Thoracic aorta (tissue), 2 donors: Measurements from ENCODE around the gene PTPN2. TPM values are rescaled to one million over a fixed set of nuclear protein-coding genes. Genes with fewer than 3 reads are reported as not detected.

ENCODE experiments used
- ATAC-seq: fragments of 150-250 bp; one replicate; pipeline ENCODE4 v1.8.0; 2017; ENCODE audit warnings: low read depth; ENCODE audit not compliant: insufficient number of reproducible peaks, low FRiP score
- DNase-seq: peaks from one replicate; pipeline ENCODE4 v3.0.0-alpha.2; 2020; ENCODE audit warnings: low spot score
- H3K27ac ChIP-seq, 2 donors: fragments of 200-600 bp; sonication (generic); 1 replicate in 1 of 2; 2 replicates in 1 of 2; pipeline ENCODE4 v1.5.1; 2016; ENCODE audit warnings: mild to moderate bottlenecking in 2 of 2, moderate library complexity in 2 of 2
- H3K27me3 ChIP-seq: fragments of 200-600 bp; sonication (generic); replicated peaks from 2 replicates; pipeline ENCODE4 v1.6.0; 2016; ENCODE audit warnings: mild to moderate bottlenecking; ENCODE audit not compliant: insufficient read depth
- H3K36me3 ChIP-seq: fragments of 200-600 bp; sonication (generic); one replicate; pipeline ENCODE4 v1.5.1; 2016
- H3K4me1 ChIP-seq, 2 donors: fragments of 200-600 bp; sonication (generic); 1 replicate in 1 of 2; 2 replicates in 1 of 2; pipeline versions ENCODE4 v1.5.1 to v1.6.0; 2016; ENCODE audit warnings: low read depth in 2 of 2, mild to moderate bottlenecking in 1 of 2; ENCODE audit not compliant: control insufficient read depth in 1 of 2
- H3K4me3 ChIP-seq: fragments of 200-600 bp; sonication (generic); 2 replicates; pipeline ENCODE4 v1.5.1; 2016; ENCODE audit warnings: mild to moderate bottlenecking
- H3K9me3 ChIP-seq: fragments of 200-600 bp; sonication (generic); 2 replicates; pipeline ENCODE4 v1.5.1; 2016
- total RNA-seq, 2 donors: library from RNA; depleted of rRNA; stranded (reverse); fragments of >200 nt; gene quantifications; one replicate each; pipeline versions ENCODE4 v1.1.0 to v1.2.3, GENCODE V29; 2016
- TF ChIP-seq, protein P1 (sequence below): fragments of 200-600 bp; sonication (generic); IDR thresholded peaks from one replicate; pipeline ENCODE4 v1.5.1; 2019; ENCODE audit warnings: antibody characterized with exemption

Gene PTPN2
- total RNA-seq, 2 donors from 2014 or later = 29.4 to 62.8 TPM

DNA sequence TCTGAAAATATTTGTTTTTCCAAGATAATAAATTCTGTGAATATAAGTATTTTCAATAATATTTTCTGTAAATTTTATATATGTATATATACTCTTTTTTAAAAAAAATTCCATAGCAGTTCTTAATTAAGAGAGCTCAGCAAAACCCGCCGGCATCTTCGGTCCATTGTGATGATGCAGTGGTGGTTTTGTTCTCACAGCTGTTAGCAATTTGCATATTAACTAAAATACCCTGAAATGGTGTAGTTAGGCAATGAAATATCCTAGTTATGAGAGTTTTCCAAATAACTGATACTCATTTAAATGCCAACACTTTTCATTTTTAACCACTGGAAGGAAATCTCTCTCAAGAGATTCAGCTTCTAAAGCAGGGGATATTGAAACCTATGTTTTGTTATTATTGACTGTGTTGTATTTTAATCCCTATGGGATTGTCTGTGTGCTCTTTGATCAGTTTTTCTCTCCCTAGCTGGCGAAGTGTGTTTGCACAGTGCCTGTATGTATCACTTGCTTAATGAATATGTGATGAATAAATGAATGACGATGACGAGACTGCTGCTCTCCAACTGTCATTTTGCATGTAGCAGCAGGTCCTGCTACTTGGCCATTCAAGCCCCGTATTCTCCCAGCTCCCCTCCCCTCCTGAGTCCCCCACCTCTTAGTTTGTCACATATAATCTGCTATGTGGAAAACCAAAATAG, 138.8 kb downstream of the PTPN2 start:
- peaks cover 0 to 14% of the 10 kb centered on the region in 2 donors for H3K4me1 ChIP-seq
- no peak overlapping the region for H3K27ac ChIP-seq
- no peaks in the 10 kb centered on the region for H3K36me3 ChIP-seq
- no peak for DNase-seq
- H3K9me3 ChIP-seq = no peaks in the 10 kb centered on the region
- H3K4me3 ChIP-seq = no peak overlapping the region
- TF ChIP-seq, protein P1, sequence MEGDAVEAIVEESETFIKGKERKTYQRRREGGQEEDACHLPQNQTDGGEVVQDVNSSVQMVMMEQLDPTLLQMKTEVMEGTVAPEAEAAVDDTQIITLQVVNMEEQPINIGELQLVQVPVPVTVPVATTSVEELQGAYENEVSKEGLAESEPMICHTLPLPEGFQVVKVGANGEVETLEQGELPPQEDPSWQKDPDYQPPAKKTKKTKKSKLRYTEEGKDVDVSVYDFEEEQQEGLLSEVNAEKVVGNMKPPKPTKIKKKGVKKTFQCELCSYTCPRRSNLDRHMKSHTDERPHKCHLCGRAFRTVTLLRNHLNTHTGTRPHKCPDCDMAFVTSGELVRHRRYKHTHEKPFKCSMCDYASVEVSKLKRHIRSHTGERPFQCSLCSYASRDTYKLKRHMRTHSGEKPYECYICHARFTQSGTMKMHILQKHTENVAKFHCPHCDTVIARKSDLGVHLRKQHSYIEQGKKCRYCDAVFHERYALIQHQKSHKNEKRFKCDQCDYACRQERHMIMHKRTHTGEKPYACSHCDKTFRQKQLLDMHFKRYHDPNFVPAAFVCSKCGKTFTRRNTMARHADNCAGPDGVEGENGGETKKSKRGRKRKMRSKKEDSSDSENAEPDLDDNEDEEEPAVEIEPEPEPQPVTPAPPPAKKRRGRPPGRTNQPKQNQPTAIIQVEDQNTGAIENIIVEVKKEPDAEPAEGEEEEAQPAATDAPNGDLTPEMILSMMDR = no peak
- no peak for ATAC-seq
- no peaks in the 10 kb centered on the region for H3K27me3 ChIP-seq

DNA sequence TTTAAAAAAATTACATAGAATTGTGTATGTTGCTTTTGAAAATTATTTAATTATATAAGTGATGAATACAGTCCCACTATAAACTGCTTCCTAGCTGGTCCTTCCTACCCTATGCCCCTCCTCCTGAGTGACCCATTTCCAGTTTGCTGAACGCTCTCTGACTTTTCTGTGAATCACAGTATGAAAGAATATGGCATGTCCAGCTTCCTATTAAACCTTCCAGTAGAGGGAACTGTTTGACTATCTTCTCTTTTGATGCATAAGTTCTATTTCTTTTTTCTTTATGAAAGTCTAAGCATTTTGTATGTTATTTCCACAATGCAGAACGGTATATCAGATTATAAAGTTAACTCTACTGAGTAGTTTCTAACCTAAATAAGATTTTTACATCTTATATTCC, 139.9 kb downstream of the PTPN2 start:
- Histone ChIP-seq H3K27me3 (no peaks in the 10 kb centered on the region), H3K27ac (no peak overlapping the region), H3K4me3 (no peak overlapping the region), H3K36me3 (no peaks in the 10 kb centered on the region), H3K4me1 (peaks cover 0 to 5% of the 10 kb centered on the region in 2 donors), H3K9me3 (no peaks in the 10 kb centered on the region)
- TF ChIP-seq, protein P1 = peak; percentile 52
- no peak for ATAC-seq
- DNase-seq = no peak

DNA sequence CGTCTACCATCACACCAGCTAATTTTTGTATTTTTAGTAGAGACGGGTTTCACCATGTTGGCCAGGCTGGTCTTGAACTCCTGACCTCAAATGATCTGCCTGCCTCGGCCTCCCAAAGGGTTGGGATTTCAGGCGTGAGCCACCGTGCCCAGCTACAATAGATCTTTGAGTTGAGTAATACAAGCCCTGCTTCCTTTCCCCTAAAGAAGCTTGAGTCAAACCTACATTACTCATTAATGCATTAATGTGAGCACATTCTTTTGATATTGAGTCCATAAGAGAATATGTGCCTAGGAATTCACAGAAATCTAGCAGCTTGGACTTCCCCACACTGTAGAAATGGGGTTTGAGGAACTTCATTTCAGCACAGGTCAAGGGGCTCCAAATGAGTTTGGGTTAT, 141.6 kb downstream of the PTPN2 start:
- H3K27me3 ChIP-seq = no peaks in the 10 kb centered on the region
- no peaks in the 10 kb centered on the region for H3K4me1 ChIP-seq
- DNase-seq (no peak), ATAC-seq (no peak)
- no peak overlapping the region for H3K27ac ChIP-seq
- TF ChIP-seq, protein P1 = no peak
- no peaks in the 10 kb centered on the region for H3K36me3 ChIP-seq
- H3K4me3 ChIP-seq = no peak overlapping the region
- no peaks in the 10 kb centered on the region for H3K9me3 ChIP-seq

Other genes with a start within 250 kb of the PTPN2 start
- 10 to 100 TPM; 26.8 to 39.6 TPM for gene SPIRE1, start 226.1 kb downstream of the PTPN2 start, total RNA-seq
- 1 to 10 TPM; 5.2 to 8.3 TPM for gene CEP76, start 181.5 kb downstream of the PTPN2 start, total RNA-seq
- gene PSMG2, start 181.2 kb downstream of the PTPN2 start, total RNA-seq = 10 to 100 TPM; 64.6 to 65.9 TPM
- gene SEH1L, start 63.8 kb upstream of the PTPN2 start, total RNA-seq = 10 to 100 TPM; 26.7 to 61.1 TPM
- gene CEP192, start 107.1 kb upstream of the PTPN2 start, total RNA-seq = 10 to 100 TPM; 20.1 to 27.2 TPM